Astrocyte (in vitro differentiated cells and primary cell): ENCODE measurements around the gene RNLS.

Experiments
- CTCF ChIP-seq: IDR thresholded peaks from 2 replicates; pipeline ENCODE4 v1.5.1; 2011; ENCODE audit warnings: low read depth, mild to moderate bottlenecking, inconsistent platforms, low read length, moderate library complexity; ENCODE audit not compliant: insufficient read depth
- EZH2 ChIP-seq: IDR thresholded peaks from 2 replicates; pipeline ENCODE4 v1.6.1; 2012; ENCODE audit warnings: mild to moderate bottlenecking, low read length, inconsistent platforms; ENCODE audit not compliant: insufficient read depth

GRCh38 chr10:88347597-88348304 is 235.4 kb downstream of the RNLS start:
- TF ChIP-seq CTCF (no peak), EZH2 (no peak)
